ENCODE results near the gene AXIN1. TPM values are rescaled to one million over a fixed set of nuclear protein-coding genes. Genes with fewer than 3 reads are reported as not detected.

The AXIN1 gene
- total and polyA plus RNA-seq, 9 of the 15 experiments (the other 6 are each of a cell fraction or from before 2014, with no cell fraction given), result 0.42 to 58.0 (median 25.9) TPM

DNA sequence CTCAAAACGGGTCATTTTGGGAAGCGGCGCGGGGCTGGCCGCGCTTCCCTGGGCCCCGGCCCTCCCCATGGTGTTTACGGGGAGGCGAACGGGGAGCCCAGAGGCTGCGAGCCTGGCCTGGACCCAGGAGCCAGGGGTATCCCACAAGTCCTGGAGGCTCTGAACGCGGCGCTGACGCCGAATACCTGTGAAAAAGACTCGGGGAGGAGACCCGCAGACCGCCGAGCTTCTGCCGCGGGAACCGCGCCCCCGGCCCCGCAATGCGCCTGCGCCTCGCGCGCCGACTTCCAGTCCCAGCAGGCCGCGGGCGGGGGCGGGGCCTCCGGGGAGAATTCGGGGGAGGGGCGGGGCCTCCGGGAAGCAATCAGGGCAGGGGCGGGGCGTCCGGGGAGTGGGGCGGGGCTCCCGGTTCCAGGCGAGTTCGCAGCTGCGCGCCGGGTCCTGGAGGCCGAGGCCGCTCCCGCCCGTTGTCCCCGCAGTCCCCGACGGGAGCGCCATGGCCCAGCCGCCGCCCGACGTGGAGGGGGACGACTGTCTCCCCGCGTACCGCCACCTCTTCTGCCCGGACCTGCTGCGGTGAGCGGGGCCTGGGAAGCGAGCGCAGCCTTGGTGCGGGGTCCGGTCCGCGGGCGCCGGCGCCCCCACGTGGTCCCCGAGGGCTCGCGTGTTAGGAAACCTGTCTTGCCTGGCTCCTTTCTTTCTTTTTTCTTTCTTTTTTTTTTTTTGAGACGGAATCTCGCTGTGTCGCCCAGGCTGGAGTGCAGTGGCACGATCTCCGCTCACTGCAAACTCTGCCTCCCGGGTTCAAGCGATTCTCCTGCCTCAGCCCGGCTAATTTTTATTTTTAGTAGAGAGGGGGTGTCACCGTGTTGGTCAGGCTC lies 49.2 kb upstream of the AXIN1 start, which contains the start of gene DECR2 (continued):
- no peak for TF ChIP-seq ZKSCAN3 (CRISPR knock-in tag; IDR thresholded peaks at IDR 0.05)
- TF ChIP-seq NCOA6 (IDR thresholded peaks at IDR 0.05), result peak; percentile 95
- TF ChIP-seq HES1 (IDR thresholded peaks at IDR 0.05; ENCODE audit: low read depth), result no peak
- TF ChIP-seq PHF20 (IDR thresholded peaks at IDR 0.05; ENCODE audit: partially characterized antibody), result peak; percentile 32
- TF ChIP-seq, protein P1, sequence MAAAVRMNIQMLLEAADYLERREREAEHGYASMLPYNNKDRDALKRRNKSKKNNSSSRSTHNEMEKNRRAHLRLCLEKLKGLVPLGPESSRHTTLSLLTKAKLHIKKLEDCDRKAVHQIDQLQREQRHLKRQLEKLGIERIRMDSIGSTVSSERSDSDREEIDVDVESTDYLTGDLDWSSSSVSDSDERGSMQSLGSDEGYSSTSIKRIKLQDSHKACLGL (CRISPR knock-in tag; IDR thresholded peaks at IDR 0.05; ENCODE audit: borderline replicate concordance, poor library complexity, severe bottlenecking), result peak; percentile 68
- no peak for TF ChIP-seq POU5F1 (IDR thresholded peaks at IDR 0.05; ENCODE audit: borderline replicate concordance, low read depth, low read length, partially characterized antibody)
- TF ChIP-seq ETV6 (IDR thresholded peaks at IDR 0.05; ENCODE audit: borderline replicate concordance in 1 of 2, low read depth in 2 of 2, low read length in 1 of 2), result no peak
- TF ChIP-seq ETV6 (CRISPR knock-in tag; IDR thresholded peaks at IDR 0.05; ENCODE audit: borderline replicate concordance), result no peak
- no peak for TF ChIP-seq ELF1 (tag; IDR thresholded peaks at IDR 0.05)
- TF ChIP-seq POLR2G (IDR thresholded peaks at IDR 0.05; ENCODE audit: low read depth, low read length), result peak; percentile 92
- TF ChIP-seq ARID1B (IDR thresholded peaks at IDR 0.05), result 0 out of 2 replicates have a peak, but pooled peaks have one; percentile 11
- TF ChIP-seq ZNF274 (IDR thresholded peaks at IDR 0.05; ENCODE audit: borderline replicate concordance, low read depth, low read length), result no peak
- TF ChIP-seq, protein P2, sequence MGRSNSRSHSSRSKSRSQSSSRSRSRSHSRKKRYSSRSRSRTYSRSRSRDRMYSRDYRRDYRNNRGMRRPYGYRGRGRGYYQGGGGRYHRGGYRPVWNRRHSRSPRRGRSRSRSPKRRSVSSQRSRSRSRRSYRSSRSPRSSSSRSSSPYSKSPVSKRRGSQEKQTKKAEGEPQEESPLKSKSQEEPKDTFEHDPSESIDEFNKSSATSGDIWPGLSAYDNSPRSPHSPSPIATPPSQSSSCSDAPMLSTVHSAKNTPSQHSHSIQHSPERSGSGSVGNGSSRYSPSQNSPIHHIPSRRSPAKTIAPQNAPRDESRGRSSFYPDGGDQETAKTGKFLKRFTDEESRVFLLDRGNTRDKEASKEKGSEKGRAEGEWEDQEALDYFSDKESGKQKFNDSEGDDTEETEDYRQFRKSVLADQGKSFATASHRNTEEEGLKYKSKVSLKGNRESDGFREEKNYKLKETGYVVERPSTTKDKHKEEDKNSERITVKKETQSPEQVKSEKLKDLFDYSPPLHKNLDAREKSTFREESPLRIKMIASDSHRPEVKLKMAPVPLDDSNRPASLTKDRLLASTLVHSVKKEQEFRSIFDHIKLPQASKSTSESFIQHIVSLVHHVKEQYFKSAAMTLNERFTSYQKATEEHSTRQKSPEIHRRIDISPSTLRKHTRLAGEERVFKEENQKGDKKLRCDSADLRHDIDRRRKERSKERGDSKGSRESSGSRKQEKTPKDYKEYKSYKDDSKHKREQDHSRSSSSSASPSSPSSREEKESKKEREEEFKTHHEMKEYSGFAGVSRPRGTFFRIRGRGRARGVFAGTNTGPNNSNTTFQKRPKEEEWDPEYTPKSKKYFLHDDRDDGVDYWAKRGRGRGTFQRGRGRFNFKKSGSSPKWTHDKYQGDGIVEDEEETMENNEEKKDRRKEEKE (IDR thresholded peaks at IDR 0.05; ENCODE audit: borderline replicate concordance in 1 of 2, control insufficient read depth in 1 of 2, low read depth in 2 of 2, low read length in 1 of 2), result no peak
- TF ChIP-seq RBFOX2 (IDR thresholded peaks at IDR 0.05; ENCODE audit: low read depth, low read length), result peak; percentile 89
- TF ChIP-seq CBX3 (IDR thresholded peaks at IDR 0.05; ENCODE audit: borderline replicate concordance in 1 of 2, low read length in 2 of 2), result no peak
- no peak for TF ChIP-seq ZNF512 (tag; IDR thresholded peaks at IDR 0.05)
- no peak for TF ChIP-seq ZNF395 (CRISPR knock-in tag; IDR thresholded peaks at IDR 0.05)
- TF ChIP-seq, protein P3, sequence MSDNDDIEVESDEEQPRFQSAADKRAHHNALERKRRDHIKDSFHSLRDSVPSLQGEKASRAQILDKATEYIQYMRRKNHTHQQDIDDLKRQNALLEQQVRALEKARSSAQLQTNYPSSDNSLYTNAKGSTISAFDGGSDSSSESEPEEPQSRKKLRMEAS (CRISPR knock-in tag; IDR thresholded peaks at IDR 0.05), result peak; percentile 91

Measured in K562 (cell line).